Activated CD4-positive, CD25-positive, alpha-beta regulatory T cell treated with anti-CD3 and anti-CD28 coated beads, Interleukin-2, amount 50 U/mL, for 16 hours (primary cell): ENCODE data around the gene PGA4.
"Not testable (repeated sequence)": the region's sequence is repeated elsewhere in the genome, so short reads cannot be mapped to it uniquely, and the experiment has no call there.

Source experiments
- DNase-seq: peaks from one replicate; pipeline ENCODE4 v3.0.0-alpha.2; 2020; ENCODE audit warnings: low read depth, low spot score

PGA4 gene

GRCh38 chr11:61250796-61251765 is 28.9 kb downstream of the PGA4 start:
- not testable (repeated sequence) for DNase-seq

- DNase-seq: not testable (repeated sequence)
Measured at GRCh38 chr11:61252332-61252731, 30.2 kb downstream of the PGA4 start.

GRCh38 chr11:61254403-61255025 is 32.4 kb downstream of the PGA4 start:
- DNase-seq: no peak

- no peak for DNase-seq
Measured at GRCh38 chr11:61256710-61257482, 34.7 kb downstream of the PGA4 start.

- DNase-seq: no peak
Measured at GRCh38 chr11:61258546-61258945, 36.4 kb downstream of the PGA4 start.

GRCh38 chr11:61259363-61259762 is 37.2 kb downstream of the PGA4 start:
- no peak for DNase-seq

GRCh38 chr11:61264371-61264770 is 42.2 kb downstream of the PGA4 start:
- DNase-seq: no peak

- DNase-seq: no peak
Measured at GRCh38 chr11:61264795-61265194, 42.6 kb downstream of the PGA4 start.

GRCh38 chr11:61265357-61265756 is 43.2 kb downstream of the PGA4 start:
- DNase-seq: no peak

- DNase-seq: no peak
Measured at GRCh38 chr11:61266602-61267001, 44.5 kb downstream of the PGA4 start.

GRCh38 chr11:61267437-61267841 is 45.3 kb downstream of the PGA4 start:
- DNase-seq: no peak

GRCh38 chr11:61268588-61269250 is 46.6 kb downstream of the PGA4 start:
- no peak for DNase-seq

GRCh38 chr11:61270354-61271076 is 48.4 kb downstream of the PGA4 start:
- no peak for DNase-seq

GRCh38 chr11:61272731-61273130 is 50.6 kb downstream of the PGA4 start:
- DNase-seq: no peak

GRCh38 chr11:61273178-61274078 is 51.3 kb downstream of the PGA4 start:
- no peak for DNase-seq

GRCh38 chr11:61274084-61274483 is 51.9 kb downstream of the PGA4 start:
- no peak for DNase-seq

- no peak for DNase-seq
Measured at GRCh38 chr11:61275191-61275590, 53.0 kb downstream of the PGA4 start.

GRCh38 chr11:61277186-61278000 is 55.2 kb downstream of the PGA4 start:
- no peak for DNase-seq

GRCh38 chr11:61278001-61278470 is 55.9 kb downstream of the PGA4 start:
- DNase-seq: no peak
